ENCODE measurements around the gene TOP1. TPM values are rescaled to one million over a fixed set of nuclear protein-coding genes. Genes with fewer than 3 reads are reported as not detected.

TOP1 gene
- total RNA-seq, 1 donor from 2014 or later, result 52.0 TPM

DNA sequence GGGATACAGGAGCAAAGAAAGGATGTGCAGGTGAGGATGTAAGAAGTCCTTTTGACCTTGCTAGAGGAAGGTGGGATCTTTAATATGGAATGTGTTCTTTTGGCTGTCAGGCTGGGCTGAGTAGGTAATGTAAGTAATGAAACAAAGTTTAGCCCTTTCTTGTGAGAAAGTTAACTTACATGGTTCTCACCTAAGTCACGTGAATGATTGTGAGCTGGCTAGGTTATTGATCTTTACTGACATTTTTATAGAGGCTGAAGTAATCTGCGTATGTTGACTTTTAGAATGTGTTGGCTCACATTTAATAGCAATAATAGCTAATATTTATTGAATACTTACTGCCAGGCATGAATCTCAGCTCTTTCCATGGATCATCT lies 2.6 kb downstream of the TOP1 start:
- ATAC-seq, result no peak
- no peaks in the 10 kb centered on the region for H3K9me3 ChIP-seq
- H3K27ac ChIP-seq, result peak overlapping the region; percentile 100
- H3K36me3 ChIP-seq, result no peaks in the 10 kb centered on the region
- peak overlapping the region; percentile 96 for H3K4me3 ChIP-seq
- intact Hi-C loops (cut with DNase I), result no loop called here
- H3K4me1 ChIP-seq, result peaks cover 53% of the 10 kb centered on the region
- no peaks in the 10 kb centered on the region for H3K27me3 ChIP-seq (ENCODE audit: low read depth)
- DNase-seq, result no peak
- TF ChIP-seq, protein P1, sequence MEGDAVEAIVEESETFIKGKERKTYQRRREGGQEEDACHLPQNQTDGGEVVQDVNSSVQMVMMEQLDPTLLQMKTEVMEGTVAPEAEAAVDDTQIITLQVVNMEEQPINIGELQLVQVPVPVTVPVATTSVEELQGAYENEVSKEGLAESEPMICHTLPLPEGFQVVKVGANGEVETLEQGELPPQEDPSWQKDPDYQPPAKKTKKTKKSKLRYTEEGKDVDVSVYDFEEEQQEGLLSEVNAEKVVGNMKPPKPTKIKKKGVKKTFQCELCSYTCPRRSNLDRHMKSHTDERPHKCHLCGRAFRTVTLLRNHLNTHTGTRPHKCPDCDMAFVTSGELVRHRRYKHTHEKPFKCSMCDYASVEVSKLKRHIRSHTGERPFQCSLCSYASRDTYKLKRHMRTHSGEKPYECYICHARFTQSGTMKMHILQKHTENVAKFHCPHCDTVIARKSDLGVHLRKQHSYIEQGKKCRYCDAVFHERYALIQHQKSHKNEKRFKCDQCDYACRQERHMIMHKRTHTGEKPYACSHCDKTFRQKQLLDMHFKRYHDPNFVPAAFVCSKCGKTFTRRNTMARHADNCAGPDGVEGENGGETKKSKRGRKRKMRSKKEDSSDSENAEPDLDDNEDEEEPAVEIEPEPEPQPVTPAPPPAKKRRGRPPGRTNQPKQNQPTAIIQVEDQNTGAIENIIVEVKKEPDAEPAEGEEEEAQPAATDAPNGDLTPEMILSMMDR (IDR thresholded peaks at IDR 0.05), result no peak

DNA sequence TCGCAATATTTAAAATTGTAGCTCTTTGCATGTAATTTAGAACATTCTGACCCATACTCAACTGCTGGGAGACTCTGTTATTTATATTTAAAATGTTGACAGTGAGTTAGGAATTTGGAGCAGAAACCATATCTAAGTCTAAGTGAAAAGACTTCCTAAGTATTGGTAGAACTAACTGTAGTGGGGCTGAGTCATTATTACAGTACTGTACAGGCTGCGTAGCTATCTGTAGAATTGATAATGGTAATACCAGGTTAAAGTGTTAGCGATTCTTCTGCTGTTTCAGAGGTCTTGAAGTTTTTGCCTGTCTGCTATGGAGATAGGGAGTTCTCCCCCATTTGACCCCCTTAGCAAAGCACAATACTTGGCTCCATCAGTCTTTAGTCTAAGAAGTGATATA lies 3.6 kb downstream of the TOP1 start:
- no peak overlapping the region for H3K27ac ChIP-seq
- DNase-seq (no peak), ATAC-seq (no peak)
- intact Hi-C loops (cut with DNase I), result no loop called here
- peak overlapping the region; percentile 5 for H3K4me3 ChIP-seq
- TF ChIP-seq, protein P1 (IDR thresholded peaks at IDR 0.05), result no peak
- no peaks in the 10 kb centered on the region for H3K27me3 ChIP-seq (ENCODE audit: low read depth)
- no peaks in the 10 kb centered on the region for H3K36me3 ChIP-seq
- no peaks in the 10 kb centered on the region for H3K9me3 ChIP-seq
- peaks cover 54% of the 10 kb centered on the region for H3K4me1 ChIP-seq

DNA sequence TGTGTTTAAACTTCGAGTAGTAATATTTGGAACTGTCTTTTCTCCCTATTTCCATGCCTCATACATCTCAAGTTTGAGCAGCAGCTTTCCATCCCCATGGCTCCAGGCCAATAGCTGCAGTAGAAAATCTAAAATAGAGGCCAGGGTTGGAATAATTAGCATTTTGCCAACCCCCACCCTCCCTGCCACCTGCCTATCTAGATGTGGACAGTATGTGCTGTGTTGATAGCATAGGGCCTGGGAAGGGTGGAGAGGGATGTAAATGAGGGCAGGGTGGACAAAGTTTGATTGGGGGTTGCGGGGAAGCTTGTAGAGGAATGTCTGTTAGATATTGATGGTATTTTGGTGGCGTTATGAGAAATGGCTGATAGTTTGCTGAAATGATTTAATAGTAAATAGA lies 5.6 kb downstream of the TOP1 start:
- ATAC-seq (no peak), DNase-seq (no peak)
- H3K27me3 ChIP-seq (ENCODE audit: low read depth), result no peaks in the 10 kb centered on the region
- intact Hi-C loops (cut with DNase I), result no loop called here
- no peaks in the 10 kb centered on the region for H3K9me3 ChIP-seq
- TF ChIP-seq, protein P1 (IDR thresholded peaks at IDR 0.05), result no peak
- H3K4me1 ChIP-seq, result peaks cover 53% of the 10 kb centered on the region
- no peak overlapping the region for H3K27ac ChIP-seq
- H3K36me3 ChIP-seq, result no peaks in the 10 kb centered on the region
- no peak overlapping the region for H3K4me3 ChIP-seq

DNA sequence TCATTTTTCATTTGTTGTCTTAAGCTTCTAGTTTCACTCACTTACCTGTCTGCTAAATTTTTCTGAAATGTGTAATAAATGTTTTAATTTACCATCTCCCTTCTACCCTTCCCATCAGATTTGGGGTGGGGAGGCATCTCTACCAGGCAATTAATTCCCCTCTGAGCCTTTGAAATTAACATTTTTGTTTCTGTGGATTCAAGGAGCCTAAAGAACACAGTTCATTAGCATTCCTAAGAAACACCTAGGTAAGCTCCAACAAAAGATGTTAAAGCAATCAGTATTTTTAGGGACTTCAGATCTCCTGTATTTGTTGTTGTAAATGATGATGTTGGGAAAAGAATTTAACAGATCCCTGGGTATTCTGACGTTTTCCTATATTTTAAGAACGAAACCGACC lies 6.6 kb downstream of the TOP1 start:
- Histone ChIP-seq H3K36me3 (no peaks in the 10 kb centered on the region), H3K9me3 (no peaks in the 10 kb centered on the region), H3K27me3 (ENCODE audit: low read depth) (no peaks in the 10 kb centered on the region), H3K4me3 (no peak overlapping the region), H3K27ac (no peak overlapping the region), H3K4me1 (peaks cover 56% of the 10 kb centered on the region)
- DNase-seq (no peak), ATAC-seq (no peak)
- intact Hi-C loops (cut with DNase I), result no loop called here
- TF ChIP-seq, protein P1 (IDR thresholded peaks at IDR 0.05), result no peak

DNA sequence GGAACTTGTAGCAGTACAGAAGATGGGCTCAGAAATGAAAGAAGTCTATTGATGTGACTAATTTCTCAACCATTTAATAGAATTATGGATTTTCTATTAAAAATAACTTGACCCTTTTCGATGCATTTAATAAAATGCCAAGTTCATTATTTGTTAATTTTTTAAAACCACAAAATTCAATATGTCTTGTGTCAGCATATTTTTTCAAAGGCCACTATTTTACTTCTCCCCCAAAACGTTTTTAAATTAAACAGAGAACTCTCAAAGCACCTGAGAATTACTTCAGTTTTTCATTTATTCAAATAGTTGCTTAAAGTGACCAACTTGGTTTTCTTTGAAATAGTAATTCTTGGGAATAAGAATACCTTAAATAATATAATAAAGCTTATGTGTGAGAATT lies 8.6 kb downstream of the TOP1 start:
- ATAC-seq, result no peak
- H3K4me3 ChIP-seq, result no peak overlapping the region
- no peaks in the 10 kb centered on the region for H3K27me3 ChIP-seq (ENCODE audit: low read depth)
- H3K4me1 ChIP-seq, result peaks cover 45% of the 10 kb centered on the region
- TF ChIP-seq, protein P1 (IDR thresholded peaks at IDR 0.05), result no peak
- H3K9me3 ChIP-seq, result no peaks in the 10 kb centered on the region
- DNase-seq, result no peak
- H3K36me3 ChIP-seq, result no peaks in the 10 kb centered on the region
- no peak overlapping the region for H3K27ac ChIP-seq
- intact Hi-C loops (cut with DNase I), result no loop called here
